HS-5 (cell line): Measurements from ENCODE around the gene PAQR7.

Experiments
- DNase-seq: peaks from one replicate; pipeline ENCODE4 v3.0.0-alpha.2; 2012; ENCODE audit warnings: low read depth

PAQR7 gene

GRCh38 chr1:25873120-25873519 lies 2.4 kb downstream of the PAQR7 start:
- DNase-seq, result no peak

GRCh38 chr1:25872713-25873112 lies 2.8 kb downstream of the PAQR7 start:
- DNase-seq, result no peak

- DNase-seq, result no peak
Observed at GRCh38 chr1:25871704-25872494, 3.6 kb downstream of the PAQR7 start.

- DNase-seq, result no peak
Observed at GRCh38 chr1:25871086-25871703, 4.3 kb downstream of the PAQR7 start.

- no peak for DNase-seq
Observed at GRCh38 chr1:25870614-25871013, 4.9 kb downstream of the PAQR7 start.

- no peak for DNase-seq
Observed at GRCh38 chr1:25869909-25870606, 5.5 kb downstream of the PAQR7 start.

- DNase-seq, result no peak
Observed at GRCh38 chr1:25867210-25867991, 8.1 kb downstream of the PAQR7 start.

- no peak for DNase-seq
Observed at GRCh38 chr1:25866288-25866687, 9.2 kb downstream of the PAQR7 start.

GRCh38 chr1:25864434-25864833 lies 11.1 kb downstream of the PAQR7 start:
- no peak for DNase-seq

- DNase-seq, result no peak
Observed at GRCh38 chr1:25863486-25864262, 11.8 kb downstream of the PAQR7 start.

- no peak for DNase-seq
Observed at GRCh38 chr1:25862785-25863485, 12.6 kb downstream of the PAQR7 start.

GRCh38 chr1:25861316-25862286 lies 13.9 kb downstream of the PAQR7 start:
- no peak for DNase-seq

- DNase-seq, result peak; percentile 57
Observed at GRCh38 chr1:25858906-25859789, 16.4 kb downstream of the PAQR7 start, which contains the start of gene AUNIP. Gene AUNIP, minus strand, starts transcription at chr1:25859457. Its CDS starts 100 bp downstream, at chr1:25859357.

- DNase-seq, result no peak
Observed at GRCh38 chr1:25858494-25858893, 17.0 kb downstream of the PAQR7 start.

GRCh38 chr1:25856856-25857255 lies 18.7 kb downstream of the PAQR7 start:
- no peak for DNase-seq

GRCh38 chr1:25854554-25854953 lies 21.0 kb downstream of the PAQR7 start:
- DNase-seq, result no peak

- DNase-seq, result no peak
Observed at GRCh38 chr1:25848531-25848930, 27.0 kb downstream of the PAQR7 start.

- DNase-seq, result no peak
Observed at GRCh38 chr1:25847929-25848328, 27.6 kb downstream of the PAQR7 start.

GRCh38 chr1:25845664-25846063 lies 29.8 kb downstream of the PAQR7 start:
- DNase-seq, result no peak
